Lung (tissue), 12 donors: ENCODE data around the gene HMHB1. TPM values are rescaled to one million over a fixed set of nuclear protein-coding genes. Genes with fewer than 3 reads are reported as not detected.

Experiments used
- ATAC-seq: fragments of 200-7000 bp; cut with Tn5 transposase; one replicate; pipeline ENCODE4 v1.9.1; 2020; ENCODE audit warnings: moderate number of reproducible peaks; ENCODE audit not compliant: insufficient read depth, low FRiP score
- DNase-seq, 3 donors: peaks; one replicate each; pipeline ENCODE4 v3.0.0-alpha.2; 2013 to 2017
- H3K27ac ChIP-seq, 2 donors: one replicate each; pipeline ENCODE4 v1.5.1; 2013; ENCODE audit warnings: mild to moderate bottlenecking in 2 of 2, moderate library complexity in 2 of 2, control low read depth in 1 of 2, inconsistent platforms in 1 of 2, low read depth in 1 of 2, low read length in 1 of 2
- H3K27me3 ChIP-seq, 3 donors: one replicate each; pipeline ENCODE4 v1.5.1; 2013; ENCODE audit warnings: low read length in 2 of 3; ENCODE audit not compliant: control insufficient read depth in 3 of 3, insufficient read depth in 3 of 3
- H3K36me3 ChIP-seq, 4 donors: one replicate each; pipeline ENCODE4 v1.5.1; 2013; ENCODE audit warnings: low read length in 4 of 4, mild to moderate bottlenecking in 1 of 4, moderate library complexity in 1 of 4; ENCODE audit not compliant: control insufficient read depth in 4 of 4, insufficient read depth in 4 of 4
- H3K4me1 ChIP-seq, 5 donors: one replicate each; pipeline ENCODE4 v1.5.1; 2013; ENCODE audit warnings: low read length in 5 of 5, mild to moderate bottlenecking in 2 of 5, moderate library complexity in 1 of 5; ENCODE audit not compliant: control insufficient read depth in 5 of 5, insufficient read depth in 5 of 5
- H3K4me3 ChIP-seq: one replicate; pipeline ENCODE4 v1.5.1; 2013; ENCODE audit warnings: mild to moderate bottlenecking, control low read depth, moderate library complexity
- H3K9ac ChIP-seq, 2 donors: one replicate each; pipeline ENCODE4 v1.5.1; 2013; ENCODE audit warnings: low read length in 2 of 2, control low read depth in 1 of 2; ENCODE audit not compliant: insufficient read depth in 1 of 2
- H3K9me3 ChIP-seq, 4 donors: one replicate each; pipeline ENCODE4 v1.5.1; 2013; ENCODE audit warnings: low read length in 3 of 4, mild to moderate bottlenecking in 1 of 4, moderate library complexity in 1 of 4; ENCODE audit not compliant: control insufficient read depth in 4 of 4, insufficient read depth in 3 of 4
- WGBS, 2 donors: extraction: QIAGEN DNeasy Blood & Tissue Kit; methylation state at CpG; one replicate each; pipeline ENCODE4 v1.1.7; 2013; 5-methylcytosine and 5-hydroxymethylcytosine counted together
- polyA plus RNA-seq, 2 donors: library from polyadenylated mRNA; stranded (reverse); fragments of 200-250 nt; gene quantifications; one replicate each; pipeline ENCODE4 v1.2.1, GENCODE V29; 2013
- total RNA-seq, 2 donors: library from RNA; depleted of rRNA in 1 of 2; stranded (reverse); fragments of >200 nt in 1 of 2; gene quantifications; one replicate each; pipeline ENCODE4 v1.2.1, GENCODE V29; 2014 to 2021
- TF ChIP-seq, protein P1 (sequence below): IDR thresholded peaks from 2 replicates; pipeline ENCODE4 v1.5.1; 2012; ENCODE audit warnings: mild to moderate bottlenecking; ENCODE audit errors: control extremely low read depth, extremely low read depth
- donor health status: control.
- donor health status: control.
- donor health status: Bipolar disorder and iron deficiency.
- donor health status: healthy.
- donor health status: DM: yes; HTN: yes; CAD: no.

Gene HMHB1
- total and polyA plus RNA-seq, 4 donors, result not detected

DNA sequence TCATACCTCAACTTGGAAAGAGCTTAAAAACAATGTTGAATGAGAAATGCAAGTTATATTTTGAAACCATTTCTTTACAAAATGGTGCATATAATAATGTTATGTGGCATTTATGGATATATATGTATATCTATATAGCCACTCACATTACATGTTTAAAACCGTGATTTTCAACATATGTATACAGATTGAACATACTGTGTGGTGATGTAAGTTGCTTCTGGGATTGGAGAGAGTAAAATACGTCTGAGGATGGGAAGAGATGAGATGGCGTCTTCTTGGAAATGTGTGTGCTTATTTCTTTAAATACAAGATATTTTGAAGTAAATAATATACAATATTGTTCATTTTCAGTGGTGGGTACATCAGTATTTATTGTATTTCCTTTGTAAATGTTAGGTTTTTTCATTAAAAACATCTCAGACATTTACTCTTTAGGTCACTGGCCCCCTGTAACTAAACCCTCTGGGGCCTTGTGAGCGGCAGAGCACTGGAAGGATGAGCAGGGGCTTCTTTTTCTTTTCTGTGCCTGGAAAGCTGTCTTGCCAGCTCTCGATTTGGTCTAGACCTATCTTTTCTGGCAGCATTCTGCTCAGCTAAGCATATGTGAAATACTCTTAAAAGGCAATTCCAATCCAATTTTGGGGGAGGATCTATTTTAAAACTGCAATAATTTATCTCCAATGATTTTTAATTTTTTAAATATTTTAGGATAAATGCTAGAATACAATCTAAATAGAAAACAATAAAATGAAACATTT lies 42.8 kb upstream of the HMHB1 start:
- Histone ChIP-seq H3K27me3 (no peaks in the 10 kb centered on the region), H3K9me3 (no peaks in the 10 kb centered on the region), H3K9ac (no peak overlapping the region), H3K36me3 (no peaks in the 10 kb centered on the region), H3K4me3 (no peak overlapping the region), H3K4me1 (peaks cover 0 to 24% (median 0%) of the 10 kb centered on the region in 5 donors), H3K27ac (no peak overlapping the region)
- no peak for ATAC-seq
- TF ChIP-seq, protein P1, sequence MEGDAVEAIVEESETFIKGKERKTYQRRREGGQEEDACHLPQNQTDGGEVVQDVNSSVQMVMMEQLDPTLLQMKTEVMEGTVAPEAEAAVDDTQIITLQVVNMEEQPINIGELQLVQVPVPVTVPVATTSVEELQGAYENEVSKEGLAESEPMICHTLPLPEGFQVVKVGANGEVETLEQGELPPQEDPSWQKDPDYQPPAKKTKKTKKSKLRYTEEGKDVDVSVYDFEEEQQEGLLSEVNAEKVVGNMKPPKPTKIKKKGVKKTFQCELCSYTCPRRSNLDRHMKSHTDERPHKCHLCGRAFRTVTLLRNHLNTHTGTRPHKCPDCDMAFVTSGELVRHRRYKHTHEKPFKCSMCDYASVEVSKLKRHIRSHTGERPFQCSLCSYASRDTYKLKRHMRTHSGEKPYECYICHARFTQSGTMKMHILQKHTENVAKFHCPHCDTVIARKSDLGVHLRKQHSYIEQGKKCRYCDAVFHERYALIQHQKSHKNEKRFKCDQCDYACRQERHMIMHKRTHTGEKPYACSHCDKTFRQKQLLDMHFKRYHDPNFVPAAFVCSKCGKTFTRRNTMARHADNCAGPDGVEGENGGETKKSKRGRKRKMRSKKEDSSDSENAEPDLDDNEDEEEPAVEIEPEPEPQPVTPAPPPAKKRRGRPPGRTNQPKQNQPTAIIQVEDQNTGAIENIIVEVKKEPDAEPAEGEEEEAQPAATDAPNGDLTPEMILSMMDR, result no peak
- 91 to 95% methylated on average over 5 of the region's 5 CpGs for WGBS, 2 donors
- DNase-seq, result peak in 1 of 3 donors; percentile 31

- no peak for ATAC-seq
Observed at GRCh38 chr5:143770450-143770849, 41.5 kb upstream of the HMHB1 start.

GRCh38 chr5:143771189-143771588 lies 40.8 kb upstream of the HMHB1 start:
- Histone ChIP-seq H3K27ac (no peak overlapping the region), H3K9me3 (no peaks in the 10 kb centered on the region), H3K36me3 (no peaks in the 10 kb centered on the region), H3K4me1 (peaks cover 0 to 24% (median 0%) of the 10 kb centered on the region in 5 donors), H3K4me3 (no peak overlapping the region), H3K27me3 (no peaks in the 10 kb centered on the region), H3K9ac (no peak overlapping the region)
- TF ChIP-seq, protein P1, result no peak
- peak in 2 of 3 donors; percentile 52 to 64 for DNase-seq
- ATAC-seq, result no peak
- 49 to 65% methylated on average over 4 of the region's 4 CpGs for WGBS, 2 donors

More at GRCh38 chr5:143770450-143770849, 41.5 kb upstream of the HMHB1 start:
- no peak for DNase-seq
- peaks cover 0 to 24% (median 0%) of the 10 kb centered on the region in 5 donors for H3K4me1 ChIP-seq
- no peaks in the 10 kb centered on the region for H3K9me3 ChIP-seq
- WGBS, 2 donors, result 93 to 98% methylated on average over 3 of the region's 3 CpGs
- no peak overlapping the region for H3K27ac ChIP-seq
- H3K9ac ChIP-seq, result no peak overlapping the region
- H3K27me3 ChIP-seq, result no peaks in the 10 kb centered on the region
- no peak overlapping the region for H3K4me3 ChIP-seq
- H3K36me3 ChIP-seq, result no peaks in the 10 kb centered on the region
- TF ChIP-seq, protein P1, result no peak
